Activated naive CD4-positive, alpha-beta T cell treated with anti-CD3 and anti-CD28 coated beads for 36 hours (primary cell): Measurements from ENCODE around the gene IPO7. TPM values are rescaled to one million over a fixed set of nuclear protein-coding genes. Genes with fewer than 3 reads are reported as not detected.
"Not testable (repeated sequence)": the region's sequence is repeated elsewhere in the genome, so short reads cannot be mapped to it uniquely, and the experiment has no call there.

Source experiments
- CTCF ChIA-PET: fragments of 350-600 bp; sonication (Branson Sonifier 250); formaldehyde crosslinking; loops from one replicate; lab custom pipeline; 2021; ENCODE audit warnings: antibody characterized with exemption; lab: Charles Lee
- DNase-seq: peaks from one replicate; pipeline ENCODE4 v3.0.0-alpha.2; 2020
- H3K27ac Mint-ChIP-seq: one replicate; pipeline ENCODE4 v1.8.0; 2021; ENCODE audit warnings: mild to moderate bottlenecking, mixed read lengths
- H3K27me3 Mint-ChIP-seq: one replicate; pipeline ENCODE4 v1.8.0; 2021; ENCODE audit warnings: low read depth, mixed read lengths
- H3K36me3 Mint-ChIP-seq: one replicate; pipeline ENCODE4 v1.8.0; 2021; ENCODE audit warnings: low read depth, mixed read lengths
- H3K4me1 Mint-ChIP-seq: one replicate; pipeline ENCODE4 v1.8.0; 2021; ENCODE audit warnings: low read depth, mixed read lengths
- H3K4me3 Mint-ChIP-seq: one replicate; pipeline ENCODE4 v1.8.0; 2021; ENCODE audit warnings: mild to moderate bottlenecking, moderate library complexity, mixed read lengths
- H3K9me3 Mint-ChIP-seq: one replicate; pipeline ENCODE4 v1.8.0; 2021; ENCODE audit warnings: mixed read lengths
- intact Hi-C: fragments of 100-400 bp; cut with micrococcal nuclease; formaldehyde crosslinking; loops from one replicate; pipeline ENCODE4 v1.15.1; 2023
- total RNA-seq, 2 experiments: library from RNA; stranded (reverse); gene quantifications; one replicate each; pipeline ENCODE4 v1.2.3, GENCODE V29; 2021

IPO7 gene
- 100 to 1,000 TPM; 164 to 177 TPM for total RNA-seq

GRCh38 chr11:9384535-9385326, at the start of gene IPO7:
TSS of gene IPO7 (plus strand) at chr11:9384652. CDS start at chr11:9384764, 112 bp downstream.
- H3K4me3 Mint-ChIP-seq = peak within 1 kb of the TSS; percentile 92
- no peaks in the 10 kb centered on the region for H3K9me3 Mint-ChIP-seq
- CTCF ChIA-PET = interaction anchor here (0.6 to 1.5 kb wide), 5 partner anchors 11 to 161 kb away, joined by 3 to 4 read pairs (median 3); no protein-coding TSS in a partner anchor
- H3K36me3 Mint-ChIP-seq = peaks cover 25% of the 10 kb centered on the region
- no peaks in the 10 kb centered on the region for H3K27me3 Mint-ChIP-seq
- H3K4me1 Mint-ChIP-seq = peaks cover 36% of the 10 kb centered on the region
- DNase-seq = peak; percentile 94
- peak within 1 kb of the TSS; percentile 83 for H3K27ac Mint-ChIP-seq
- intact Hi-C loops = loop anchor here (1.0 to 5.0 kb wide), 5 partner anchors 20 to 120 kb away; partner anchors contain the start of gene TMEM41B

GRCh38 chr11:9341638-9342178, 42.7 kb upstream of the IPO7 start:
- Mint-ChIP-seq H3K4me3 (no peak overlapping the region), H3K9me3 (no peaks in the 10 kb centered on the region), H3K27ac (no peak overlapping the region), H3K27me3 (no peaks in the 10 kb centered on the region), H3K4me1 (peaks cover 9% of the 10 kb centered on the region), H3K36me3 (no peaks in the 10 kb centered on the region)
- intact Hi-C loops = no loop called here
- DNase-seq = no peak
- CTCF ChIA-PET = interaction anchor here (0.7 to 0.8 kb wide), 2 partner anchors 13 to 250 kb away, joined by 3 to 4 read pairs; no protein-coding TSS in a partner anchor

DNA sequence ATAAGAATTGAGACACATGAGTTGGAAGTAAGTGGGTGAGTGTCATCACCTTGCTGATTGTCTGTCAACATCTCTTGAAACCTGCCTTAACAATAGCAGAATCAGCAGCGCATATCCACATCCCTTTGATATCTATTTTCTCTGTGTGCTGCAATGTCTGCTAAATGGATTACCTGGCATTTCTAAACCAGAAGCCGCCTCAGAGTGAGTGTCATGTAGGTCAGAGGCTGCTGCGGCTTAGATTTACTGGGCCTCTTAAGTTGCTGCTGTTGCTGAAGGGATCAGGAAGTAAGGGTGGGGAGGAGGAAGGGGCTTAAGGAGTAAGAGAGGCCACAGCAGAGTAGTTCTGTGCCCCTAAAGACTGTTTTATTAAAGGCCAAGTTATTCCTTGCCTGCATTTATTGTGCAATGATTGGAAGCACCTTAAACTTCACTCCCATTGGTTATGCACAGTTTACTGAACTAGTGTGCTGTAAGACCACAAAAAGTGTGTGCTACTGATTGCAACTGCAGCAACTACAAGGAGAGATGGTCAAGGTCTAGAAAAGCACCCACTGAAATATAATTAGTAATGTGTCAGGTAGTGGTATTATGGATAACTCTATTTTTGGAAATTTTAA, 40.3 kb upstream of the IPO7 start:
- H3K27me3 Mint-ChIP-seq = peaks cover 3% of the 10 kb centered on the region
- no peak overlapping the region for H3K27ac Mint-ChIP-seq
- CTCF ChIA-PET = no interaction called here
- H3K4me1 Mint-ChIP-seq = peaks cover 22% of the 10 kb centered on the region
- H3K36me3 Mint-ChIP-seq = no peaks in the 10 kb centered on the region
- no peaks in the 10 kb centered on the region for H3K9me3 Mint-ChIP-seq
- intact Hi-C loops = no loop called here
- no peak for DNase-seq
- no peak overlapping the region for H3K4me3 Mint-ChIP-seq

GRCh38 chr11:9347100-9347499, 37.4 kb upstream of the IPO7 start:
- Mint-ChIP-seq H3K36me3 (no peaks in the 10 kb centered on the region), H3K27ac (no peak overlapping the region), H3K4me1 (peaks cover 22% of the 10 kb centered on the region), H3K27me3 (peaks cover 3% of the 10 kb centered on the region), H3K9me3 (no peaks in the 10 kb centered on the region), H3K4me3 (no peak overlapping the region)
- DNase-seq = no peak
- CTCF ChIA-PET = no interaction called here
- intact Hi-C loops = no loop called here

- H3K27ac Mint-ChIP-seq, intact Hi-C loops, H3K9me3 Mint-ChIP-seq: not testable (repeated sequence)
Measured at GRCh38 chr11:9347779-9348178, 36.7 kb upstream of the IPO7 start.

DNA sequence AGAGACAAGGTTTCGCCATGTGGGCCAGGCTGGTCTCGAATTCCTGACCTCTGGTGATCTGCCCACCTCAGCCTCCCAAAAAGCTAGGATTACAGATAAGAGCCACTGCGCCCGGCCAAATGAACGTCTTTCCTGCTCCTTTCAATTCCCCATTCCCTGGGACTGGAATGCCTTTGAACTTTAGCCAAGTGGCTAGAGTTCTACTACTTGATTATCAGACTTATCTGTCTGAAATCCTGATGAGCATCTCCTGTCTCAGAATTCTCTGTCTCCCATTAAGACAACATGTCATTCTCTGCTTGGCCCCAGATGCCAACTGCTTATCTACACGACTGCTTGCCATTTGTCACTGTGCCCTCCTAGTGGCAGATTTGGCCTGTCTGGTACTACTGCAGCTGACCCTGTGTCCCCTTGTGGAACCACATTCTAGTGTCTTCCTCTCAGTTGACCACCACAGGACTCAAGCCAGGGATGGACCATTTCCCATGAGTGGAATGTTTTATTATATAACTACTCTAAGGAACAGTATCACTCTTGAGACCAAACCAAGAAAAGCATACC, 33.1 kb upstream of the IPO7 start:
- H3K4me3 Mint-ChIP-seq = no peak overlapping the region
- H3K4me1 Mint-ChIP-seq = peaks cover 14% of the 10 kb centered on the region
- no peaks in the 10 kb centered on the region for H3K36me3 Mint-ChIP-seq
- peaks cover 3% of the 10 kb centered on the region for H3K27me3 Mint-ChIP-seq
- CTCF ChIA-PET = interaction anchor here (1.7 kb wide), 1 partner anchor 34 kb away, joined by 4 read pairs; no protein-coding TSS in a partner anchor
- no peak overlapping the region for H3K27ac Mint-ChIP-seq
- H3K9me3 Mint-ChIP-seq = no peaks in the 10 kb centered on the region
- no peak for DNase-seq
- intact Hi-C loops = no loop called here

More at GRCh38 chr11:9347779-9348178, 36.7 kb upstream of the IPO7 start:
- H3K27me3 Mint-ChIP-seq, H3K4me3 Mint-ChIP-seq, DNase-seq, CTCF ChIA-PET, H3K36me3 Mint-ChIP-seq: not testable (repeated sequence)
- H3K4me1 Mint-ChIP-seq = peaks cover 22% of the 10 kb centered on the region

- Mint-ChIP-seq H3K4me3 (no peak overlapping the region), H3K9me3 (no peaks in the 10 kb centered on the region), H3K4me1 (peaks cover 8% of the 10 kb centered on the region), H3K27ac (no peak overlapping the region), H3K27me3 (no peaks in the 10 kb centered on the region), H3K36me3 (no peaks in the 10 kb centered on the region)
- intact Hi-C loops = no loop called here
- no peak for DNase-seq
- CTCF ChIA-PET = no interaction called here
Measured at GRCh38 chr11:9357041-9357440, 27.4 kb upstream of the IPO7 start.

DNA sequence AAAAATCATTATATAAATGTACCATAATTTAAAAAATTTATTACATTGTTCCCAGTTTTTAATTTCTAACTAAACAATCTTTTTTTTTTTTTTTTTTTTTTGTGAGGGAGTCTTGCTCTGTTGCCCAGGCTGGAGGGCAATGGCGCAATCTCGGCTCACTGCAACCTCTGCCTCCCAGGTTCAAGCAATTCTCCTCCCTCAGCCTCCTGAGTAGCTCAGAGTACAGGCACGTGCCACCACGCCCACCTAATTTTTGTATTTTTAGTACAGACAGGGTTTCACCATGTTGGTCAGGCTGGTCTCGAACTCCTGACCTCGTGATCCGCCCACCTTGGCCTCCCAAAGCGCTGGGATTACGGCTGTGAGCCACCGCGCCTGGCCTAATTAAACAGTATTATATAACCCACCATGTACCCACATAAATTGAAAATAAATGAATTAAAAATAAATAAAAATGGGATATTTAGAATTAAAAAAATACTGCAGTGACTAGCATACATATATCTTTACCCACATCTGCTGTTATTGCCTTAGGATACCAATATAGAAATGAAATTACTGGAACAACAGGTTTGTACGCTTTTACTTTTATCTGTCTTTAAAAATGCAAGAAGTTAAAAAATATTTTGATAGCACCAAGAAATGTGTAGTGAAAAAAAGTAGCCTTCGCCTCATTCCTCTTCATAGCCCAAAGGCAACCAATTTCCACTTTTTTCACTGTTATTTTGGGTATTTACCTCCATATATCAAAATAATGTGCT, 23.4 kb upstream of the IPO7 start:
- intact Hi-C loops = loop anchor here (5.0 to 10.0 kb wide), 4 partner anchors 196 to 944 kb away; partner anchors contain the start of genes ADM, RPL27A and TRIM66
- DNase-seq, H3K9me3 Mint-ChIP-seq, H3K27me3 Mint-ChIP-seq, H3K4me3 Mint-ChIP-seq, H3K36me3 Mint-ChIP-seq, CTCF ChIA-PET: not testable (repeated sequence)
- peak overlapping the region; percentile 44 for H3K27ac Mint-ChIP-seq
- H3K4me1 Mint-ChIP-seq = peaks cover 35% of the 10 kb centered on the region

- peak; percentile 47 for DNase-seq
- intact Hi-C loops = loop anchor here (1.0 to 10.0 kb wide), 5 partner anchors 153 to 942 kb away; partner anchors contain the start of genes ADM, RPL27A and TRIM66
- H3K27ac Mint-ChIP-seq = peak overlapping the region; percentile 71
- CTCF ChIA-PET = interaction anchor here (0.6 to 1.4 kb wide), 2 partner anchors 144 to 200 kb away, joined by 3 to 4 read pairs; no protein-coding TSS in a partner anchor
- H3K4me3 Mint-ChIP-seq = no peak overlapping the region
- H3K36me3 Mint-ChIP-seq = no peaks in the 10 kb centered on the region
- peaks cover 35% of the 10 kb centered on the region for H3K4me1 Mint-ChIP-seq
- no peaks in the 10 kb centered on the region for H3K9me3 Mint-ChIP-seq
- H3K27me3 Mint-ChIP-seq = no peaks in the 10 kb centered on the region
Measured at GRCh38 chr11:9362393-9362863, 22.0 kb upstream of the IPO7 start.

- peaks cover 35% of the 10 kb centered on the region for H3K4me1 Mint-ChIP-seq
- intact Hi-C loops = loop anchor here (1.0 to 10.0 kb wide), 10 partner anchors 20 to 941 kb away; partner anchors contain the start of genes ADM, IPO7, RPL27A and TMEM41B
- no peaks in the 10 kb centered on the region for H3K9me3 Mint-ChIP-seq
- CTCF ChIA-PET = interaction anchor here (0.7 kb wide), 1 partner anchor 188 kb away, joined by 4 read pairs; no protein-coding TSS in a partner anchor
- DNase-seq = peak; percentile 91
- peak overlapping the region; percentile 66 for H3K4me3 Mint-ChIP-seq
- H3K27me3 Mint-ChIP-seq = no peaks in the 10 kb centered on the region
- H3K36me3 Mint-ChIP-seq = no peaks in the 10 kb centered on the region
- H3K27ac Mint-ChIP-seq = peak overlapping the region; percentile 73
Measured at GRCh38 chr11:9363954-9364912, 20.2 kb upstream of the IPO7 start.
